MM.1S (cell line): Measurements from ENCODE around the gene ZNF30.
"Not testable (repeated sequence)": the region's sequence is repeated elsewhere in the genome, so short reads cannot be mapped to it uniquely, and the experiment has no call there.

Experiments
- DNase-seq: peaks from one replicate; pipeline ENCODE4 v3.0.0-alpha.2; 2015
- H2AFZ ChIP-seq: fragments of 300-600 bp; sonication (generic); 2 replicates; pipeline ENCODE4 v1.6.0; 2016; ENCODE audit warnings: antibody characterized with exemption, low read length
- H3F3A ChIP-seq: fragments of 300-600 bp; sonication (generic); 2 replicates; pipeline ENCODE4 v1.6.1; 2016; ENCODE audit warnings: mild to moderate bottlenecking, antibody characterized with exemption, low read length, moderate library complexity, mixed read lengths; ENCODE audit not compliant: insufficient read depth
- H3K27ac ChIP-seq: fragments of 300-600 bp; sonication (generic); 2 replicates; pipeline ENCODE4 v1.5.1; 2016; ENCODE audit warnings: mild to moderate bottlenecking, low read length
- H3K27me3 ChIP-seq: fragments of 300-600 bp; sonication (generic); replicated peaks from 2 replicates; pipeline ENCODE4 v1.6.0; 2016; ENCODE audit warnings: low read length; ENCODE audit not compliant: insufficient read depth
- H3K36me3 ChIP-seq: fragments of 300-600 bp; sonication (generic); replicated peaks from 2 replicates; pipeline ENCODE4 v1.6.1; 2016; ENCODE audit warnings: mild to moderate bottlenecking, low read length, mixed read lengths; ENCODE audit not compliant: insufficient read depth
- H3K4me1 ChIP-seq: fragments of 300-600 bp; sonication (generic); 2 replicates; pipeline ENCODE4 v1.6.1; 2016; ENCODE audit warnings: low read length, mixed read lengths
- H3K4me2 ChIP-seq: fragments of 300-600 bp; sonication (generic); 2 replicates; pipeline ENCODE4 v1.6.0; 2016; ENCODE audit warnings: low read depth, low read length
- H3K4me3 ChIP-seq: fragments of 300-600 bp; sonication (generic); 2 replicates; pipeline ENCODE4 v1.5.1; 2016; ENCODE audit warnings: low read length, mixed read lengths
- H3K79me2 ChIP-seq: fragments of 300-600 bp; sonication (generic); 2 replicates; pipeline ENCODE4 v1.6.1; 2016; ENCODE audit warnings: mixed run types, low read length, mixed read lengths
- H3K9ac ChIP-seq: fragments of 300-600 bp; sonication (generic); 2 replicates; pipeline ENCODE4 v1.6.1; 2016; ENCODE audit warnings: low read length, mixed read lengths
- H3K9me2 ChIP-seq: fragments of 300-600 bp; sonication (generic); replicated peaks from 2 replicates; pipeline ENCODE4 v1.6.1; 2016; ENCODE audit warnings: mild to moderate bottlenecking, low read length, mixed read lengths; ENCODE audit not compliant: insufficient read depth
- H3K9me3 ChIP-seq: fragments of 300-600 bp; sonication (generic); replicated peaks from 2 replicates; pipeline ENCODE4 v1.6.1; 2016; ENCODE audit warnings: mild to moderate bottlenecking, low read length, mixed read lengths; ENCODE audit not compliant: insufficient read depth
- H4K20me1 ChIP-seq: fragments of 300-600 bp; sonication (generic); 2 replicates; pipeline ENCODE4 v1.6.1; 2016; ENCODE audit warnings: mild to moderate bottlenecking, low read length, moderate library complexity, mixed read lengths; ENCODE audit not compliant: insufficient read depth
- EZH2 ChIP-seq: fragments of 300-600 bp; sonication (generic); optimal IDR thresholded peaks from 2 replicates; pipeline ENCODE3; 2017; ENCODE audit warnings: low read depth, mild to moderate bottlenecking, antibody characterized with exemption, low read length, mixed read lengths
- EZH2phosphoT487 ChIP-seq: fragments of 300-600 bp; sonication (generic); IDR thresholded peaks from 2 replicates; pipeline ENCODE4 v1.6.1; 2018; ENCODE audit warnings: antibody characterized with exemption, low read length
- TF ChIP-seq, protein P1 (sequence below): fragments of 300-600 bp; sonication (generic); IDR thresholded peaks from 2 replicates; pipeline ENCODE4 v1.5.1; 2016; ENCODE audit warnings: antibody characterized with exemption, low read length, mixed read lengths

Gene ZNF30

DNA sequence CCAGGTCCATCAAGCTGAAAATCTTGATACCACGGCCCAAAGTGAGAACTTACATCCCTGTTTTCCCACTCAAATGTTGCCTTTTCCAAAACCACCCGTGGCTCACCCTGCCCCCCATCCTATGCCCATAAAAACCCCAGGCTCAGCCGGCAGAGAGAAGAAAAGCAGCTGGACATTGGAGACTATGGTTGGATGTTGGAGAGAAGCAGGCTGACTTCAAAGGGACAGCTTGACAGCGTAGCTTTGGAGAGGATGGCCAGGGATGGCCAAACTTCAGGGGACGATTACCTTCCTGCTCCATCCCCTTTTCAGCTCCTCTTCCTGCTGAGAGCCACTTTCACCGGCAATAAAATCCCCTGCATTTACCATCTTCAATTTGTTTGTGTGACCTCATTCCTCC lies 40.8 kb downstream of the ZNF30 start:
- TF ChIP-seq, protein P1, sequence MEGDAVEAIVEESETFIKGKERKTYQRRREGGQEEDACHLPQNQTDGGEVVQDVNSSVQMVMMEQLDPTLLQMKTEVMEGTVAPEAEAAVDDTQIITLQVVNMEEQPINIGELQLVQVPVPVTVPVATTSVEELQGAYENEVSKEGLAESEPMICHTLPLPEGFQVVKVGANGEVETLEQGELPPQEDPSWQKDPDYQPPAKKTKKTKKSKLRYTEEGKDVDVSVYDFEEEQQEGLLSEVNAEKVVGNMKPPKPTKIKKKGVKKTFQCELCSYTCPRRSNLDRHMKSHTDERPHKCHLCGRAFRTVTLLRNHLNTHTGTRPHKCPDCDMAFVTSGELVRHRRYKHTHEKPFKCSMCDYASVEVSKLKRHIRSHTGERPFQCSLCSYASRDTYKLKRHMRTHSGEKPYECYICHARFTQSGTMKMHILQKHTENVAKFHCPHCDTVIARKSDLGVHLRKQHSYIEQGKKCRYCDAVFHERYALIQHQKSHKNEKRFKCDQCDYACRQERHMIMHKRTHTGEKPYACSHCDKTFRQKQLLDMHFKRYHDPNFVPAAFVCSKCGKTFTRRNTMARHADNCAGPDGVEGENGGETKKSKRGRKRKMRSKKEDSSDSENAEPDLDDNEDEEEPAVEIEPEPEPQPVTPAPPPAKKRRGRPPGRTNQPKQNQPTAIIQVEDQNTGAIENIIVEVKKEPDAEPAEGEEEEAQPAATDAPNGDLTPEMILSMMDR = no peak
- TF ChIP-seq EZH2phosphoT487 = no peak
- TF ChIP-seq EZH2 = no peak
- no peaks in the 10 kb centered on the region for H3F3A ChIP-seq

DNA sequence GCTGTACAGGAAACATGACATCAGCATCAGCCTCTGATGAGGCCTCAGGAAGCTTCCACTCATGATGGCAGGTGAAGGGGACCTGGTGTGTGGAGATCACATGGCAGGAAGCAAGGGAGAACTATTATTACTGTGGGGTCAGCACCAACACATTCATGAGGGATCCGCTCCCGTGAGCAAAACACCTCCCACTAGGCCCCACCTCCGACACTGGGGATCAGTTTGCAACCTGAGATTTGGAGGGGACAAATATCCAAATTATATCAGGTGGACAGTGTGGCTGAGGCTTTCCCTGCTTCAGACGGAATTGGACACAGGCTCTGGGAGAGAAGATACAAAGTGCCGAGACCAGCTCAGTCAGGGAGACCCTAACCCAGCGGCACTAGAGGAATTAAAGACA lies 43.0 kb downstream of the ZNF30 start:
- no peak overlapping the region for H2AFZ ChIP-seq
- TF ChIP-seq EZH2phosphoT487 (no peak), EZH2 (no peak)
- TF ChIP-seq, protein P1 = no peak
- H3K9me3 ChIP-seq = 0 out of 2 replicates have a peak, but pooled peaks cover 3% of the 10 kb centered on the region
- H3K79me2 ChIP-seq = no peaks in the 10 kb centered on the region
- H3K4me3 ChIP-seq = no peak overlapping the region
- no peaks in the 10 kb centered on the region for H4K20me1 ChIP-seq
- 0 out of 2 replicates have a peak, but pooled peaks cover 4% of the 10 kb centered on the region for H3K4me1 ChIP-seq
- H3K4me2 ChIP-seq = no peak overlapping the region
- DNase-seq = no peak
- no peak overlapping the region for H3K9ac ChIP-seq
- no peaks in the 10 kb centered on the region for H3K9me2 ChIP-seq
- no peak overlapping the region for H3K27ac ChIP-seq
- H3K36me3 ChIP-seq = no peaks in the 10 kb centered on the region
- H3F3A ChIP-seq = no peaks in the 10 kb centered on the region
- peaks cover 50% of the 10 kb centered on the region for H3K27me3 ChIP-seq

More for the DNA sequence above, 40.8 kb downstream of the ZNF30 start:
- DNase-seq = no peak
- no peak overlapping the region for H2AFZ ChIP-seq
- no peak overlapping the region for H3K4me2 ChIP-seq
- 0 out of 2 replicates have a peak, but pooled peaks cover 4% of the 10 kb centered on the region for H3K4me1 ChIP-seq
- H3K9me2 ChIP-seq = no peaks in the 10 kb centered on the region
- no peaks in the 10 kb centered on the region for H3K36me3 ChIP-seq
- H3K4me3 ChIP-seq = no peak overlapping the region
- H3K9me3 ChIP-seq = 0 out of 2 replicates have a peak, but pooled peaks cover 3% of the 10 kb centered on the region
- H3K27ac ChIP-seq = no peak overlapping the region
- H3K27me3 ChIP-seq = peaks cover 40% of the 10 kb centered on the region
- no peaks in the 10 kb centered on the region for H3K79me2 ChIP-seq
- H3K9ac ChIP-seq = no peak overlapping the region
- no peaks in the 10 kb centered on the region for H4K20me1 ChIP-seq

DNA sequence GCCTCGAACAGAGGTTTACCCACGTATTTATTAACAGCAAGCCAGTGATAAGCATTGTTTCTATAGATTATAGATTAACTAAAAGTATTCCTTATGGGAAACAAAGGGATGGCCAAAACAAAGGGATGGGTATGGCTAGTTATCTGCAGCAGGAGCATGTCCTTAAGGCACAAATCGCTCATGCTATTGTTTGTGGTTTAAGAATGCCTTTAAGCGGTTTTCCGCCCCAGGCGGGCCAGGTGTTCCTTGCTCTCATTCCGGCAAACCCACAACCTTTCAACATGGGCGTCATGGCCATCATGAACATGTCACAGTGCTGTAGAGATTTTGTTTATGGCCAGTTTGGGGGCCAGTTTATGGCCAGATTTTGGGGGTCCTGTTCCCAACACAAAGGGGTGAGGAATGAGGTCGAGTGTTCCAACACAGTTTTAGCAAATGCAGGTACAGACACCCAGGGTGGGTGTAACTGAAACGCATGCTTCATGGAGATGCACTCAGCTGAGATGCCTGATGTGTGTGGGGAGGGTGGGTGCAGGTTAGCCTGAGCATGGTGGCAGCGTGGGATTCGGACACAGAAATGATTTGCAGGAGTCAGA lies 43.6 kb downstream of the ZNF30 start:
- H3K4me3 ChIP-seq = not testable (repeated sequence)
- peak; percentile 54 for DNase-seq

DNA sequence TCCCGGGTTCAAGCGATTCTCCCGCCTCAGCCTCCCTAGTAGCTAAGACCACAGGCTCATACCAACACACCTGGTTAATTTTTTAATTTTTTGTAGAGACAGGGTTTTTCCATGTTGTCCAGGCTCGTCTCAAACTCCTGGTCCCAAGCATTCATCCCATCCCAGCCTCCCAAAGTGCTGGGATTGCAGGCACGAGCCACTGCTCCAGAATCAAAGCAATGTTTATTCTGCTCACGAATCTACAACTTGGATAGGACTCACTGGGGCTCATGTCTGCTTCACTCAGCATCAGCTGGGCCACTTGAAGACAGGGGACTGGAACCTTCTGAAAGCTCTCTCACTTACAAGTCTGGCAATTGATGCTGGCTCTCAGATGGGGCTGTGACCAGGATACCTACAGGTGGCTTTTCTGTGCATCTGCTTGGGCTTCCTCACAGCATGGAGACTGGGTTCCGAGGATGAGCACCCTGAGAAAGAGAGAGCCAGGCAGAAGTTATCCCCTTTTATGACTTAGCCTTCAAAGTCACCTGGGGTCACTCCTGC lies 45.5 kb downstream of the ZNF30 start:
- 0 out of 2 replicates have a peak, but pooled peaks cover 4% of the 10 kb centered on the region for H3K4me1 ChIP-seq
- no peaks in the 10 kb centered on the region for H4K20me1 ChIP-seq
- H3K9me3 ChIP-seq = 0 out of 2 replicates have a peak, but pooled peaks cover 3% of the 10 kb centered on the region
- no peak for TF ChIP-seq EZH2phosphoT487
- TF ChIP-seq, protein P1 = no peak
- TF ChIP-seq EZH2 = no peak
- peaks cover 47% of the 10 kb centered on the region for H3K27me3 ChIP-seq
- H2AFZ ChIP-seq = no peak overlapping the region
- H3K36me3 ChIP-seq = no peaks in the 10 kb centered on the region
- H3K9me2 ChIP-seq = no peaks in the 10 kb centered on the region
- no peak overlapping the region for H3K27ac ChIP-seq
- no peak overlapping the region for H3K4me2 ChIP-seq
- H3K79me2 ChIP-seq = no peaks in the 10 kb centered on the region
- no peak overlapping the region for H3K4me3 ChIP-seq
- H3F3A ChIP-seq = no peaks in the 10 kb centered on the region
- no peak overlapping the region for H3K9ac ChIP-seq
- no peak for DNase-seq

More for the DNA sequence above, 43.6 kb downstream of the ZNF30 start:
- not testable (repeated sequence) for H3K27ac ChIP-seq, H3K9me3 ChIP-seq, H3F3A ChIP-seq, H3K9me2 ChIP-seq, H3K36me3 ChIP-seq, H3K4me1 ChIP-seq, H2AFZ ChIP-seq, H3K4me2 ChIP-seq, H4K20me1 ChIP-seq, H3K79me2 ChIP-seq, H3K9ac ChIP-seq
- H3K27me3 ChIP-seq = peaks cover 53% of the 10 kb centered on the region
